GM23338 (cell line): ENCODE measurements around the gene AGAP3. TPM values are rescaled to one million over a fixed set of nuclear protein-coding genes. Genes with fewer than 3 reads are reported as not detected.

Experiments
- ATAC-seq: fragments of 200-7000 bp; cut with Tn5 transposase; 3 replicates; pipeline ENCODE4 v1.9.1; 2020
- DNase-seq: peaks from one replicate; pipeline ENCODE4 v3.0.0-alpha.2; 2015; ENCODE audit warnings: low spot score
- H2AFZ ChIP-seq: fragments of 200-600 bp; sonication (generic); 2 replicates; pipeline ENCODE4 v1.8.0; 2016; ENCODE audit warnings: antibody characterized with exemption, mild to moderate bottlenecking, moderate library complexity
- H3F3A ChIP-seq: fragments of 200-600 bp; sonication (generic); replicated peaks from 2 replicates; pipeline ENCODE4 v1.8.0; 2017; ENCODE audit warnings: antibody characterized with exemption, mixed run types, low read depth
- H3K27ac ChIP-seq: fragments of 200-600 bp; sonication (generic); 2 replicates; pipeline ENCODE4 v1.6.1; 2016; ENCODE audit warnings: low read depth
- H3K27me3 ChIP-seq: fragments of 200-600 bp; sonication (generic); 2 replicates; pipeline ENCODE4 v1.8.0; 2016; ENCODE audit warnings: mild to moderate bottlenecking, mixed run types, moderate library complexity; ENCODE audit not compliant: insufficient read depth
- H3K36me3 ChIP-seq: fragments of 200-600 bp; sonication (generic); 2 replicates; pipeline ENCODE4 v1.8.0; 2016; ENCODE audit warnings: mild to moderate bottlenecking; ENCODE audit not compliant: insufficient read depth
- H3K4me1 ChIP-seq: fragments of 200-600 bp; sonication (generic); 2 replicates; pipeline ENCODE4 v1.8.0; 2016; ENCODE audit warnings: mild to moderate bottlenecking, moderate library complexity; ENCODE audit not compliant: insufficient read depth
- H3K4me2 ChIP-seq: fragments of 200-600 bp; sonication (generic); 2 replicates; pipeline ENCODE4 v1.7.1; 2017; ENCODE audit warnings: mixed run types
- H3K4me3 ChIP-seq: fragments of 200-600 bp; sonication (generic); 2 replicates; pipeline ENCODE4 v1.6.1; 2016; ENCODE audit warnings: mixed run types
- H3K79me2 ChIP-seq: fragments of 200-600 bp; sonication (generic); replicated peaks from 2 replicates; pipeline ENCODE4 v1.8.0; 2017; ENCODE audit warnings: mild to moderate bottlenecking; ENCODE audit not compliant: insufficient read depth
- H3K9me2 ChIP-seq: fragments of 200-600 bp; sonication (generic); 2 replicates; pipeline ENCODE4 v1.8.0; 2017; ENCODE audit not compliant: insufficient read depth
- H4K20me1 ChIP-seq: fragments of 200-600 bp; sonication (generic); replicated peaks from 2 replicates; pipeline ENCODE4 v1.8.0; 2017; ENCODE audit warnings: mild to moderate bottlenecking; ENCODE audit not compliant: insufficient read depth
- H3K27ac Mint-ChIP-seq: 2 replicates; pipeline ENCODE4 v1.8.0; 2020; ENCODE audit warnings: inconsistent platforms, mild to moderate bottlenecking, moderate library complexity, mixed read lengths
- H3K27me3 Mint-ChIP-seq: 3 replicates; pipeline ENCODE4 v1.8.0; 2022; ENCODE audit warnings: low read depth, mild to moderate bottlenecking, moderate library complexity, mixed read lengths, inconsistent platforms; ENCODE audit not compliant: insufficient read depth, poor library complexity
- H3K36me3 Mint-ChIP-seq: 3 replicates; pipeline ENCODE4 v1.8.0; 2021; ENCODE audit warnings: low read depth, mild to moderate bottlenecking, inconsistent platforms, moderate library complexity, mixed read lengths
- H3K4me1 Mint-ChIP-seq: 3 replicates; pipeline ENCODE4 v1.8.0; 2020; ENCODE audit warnings: mild to moderate bottlenecking, inconsistent platforms, mixed read lengths
- H3K4me3 Mint-ChIP-seq: 3 replicates; pipeline ENCODE4 v1.8.0; 2021; ENCODE audit warnings: moderate library complexity, mild to moderate bottlenecking, inconsistent platforms, mixed read lengths
- H3K9me3 Mint-ChIP-seq: 3 replicates; pipeline ENCODE4 v1.8.0; 2020; ENCODE audit warnings: moderate library complexity, mild to moderate bottlenecking, inconsistent platforms, mixed read lengths
- CTCF ChIP-seq, 2 experiments: fragments of 200-600 bp in 1 of 2; sonication (generic) in 1 of 2; conservative IDR thresholded peaks; 2 replicates each; pipeline versions ENCODE4 v1.5.1 to v1.6.1; 2016 to 2017; ENCODE audit warnings: antibody characterized with exemption in 2 of 2, low read depth in 2 of 2, mild to moderate bottlenecking in 2 of 2, moderate library complexity in 1 of 2
- EZH2 ChIP-seq: fragments of 200-600 bp; sonication (generic); IDR thresholded peaks from one replicate; pipeline ENCODE4 v1.8.0; 2017; ENCODE audit warnings: antibody characterized with exemption, mild to moderate bottlenecking, low read depth; ENCODE audit not compliant: unreplicated experiment
- REST ChIP-seq: IDR thresholded peaks from one replicate; pipeline ENCODE4 v1.6.1; 2018; ENCODE audit warnings: antibody characterized with exemption; ENCODE audit not compliant: unreplicated experiment
- polyA plus RNA-seq: library from polyadenylated mRNA; unstranded; fragments of >200 nt; fragmentation: Nextera tagmentation; extraction: Ambion mirVana; gene quantifications from 2 replicates; pipeline ENCODE4 v1.2.1, GENCODE V29; 2016
- total RNA-seq: library from RNA; depleted of rRNA; stranded (reverse); fragments of >200 nt; shearing (Covaris generic); gene quantifications from 2 replicates; pipeline ENCODE4 v1.2.3, GENCODE V29; 2014
- TF ChIP-seq, protein P1 (sequence below): fragments of 250-450 bp; sonication (Bioruptor Pico); IDR thresholded peaks from 2 replicates; pipeline ENCODE4 v1.5.0; 2020; ENCODE audit warnings: mild to moderate bottlenecking, moderate library complexity
- TF ChIP-seq, protein P2 (sequence below): IDR thresholded peaks from 2 replicates; pipeline ENCODE4 v1.6.1; 2016; ENCODE audit warnings: antibody characterized with exemption

The AGAP3 gene
- total and polyA plus RNA-seq, 2 experiments from 2014 or later = 24.0 to 39.2 TPM

DNA sequence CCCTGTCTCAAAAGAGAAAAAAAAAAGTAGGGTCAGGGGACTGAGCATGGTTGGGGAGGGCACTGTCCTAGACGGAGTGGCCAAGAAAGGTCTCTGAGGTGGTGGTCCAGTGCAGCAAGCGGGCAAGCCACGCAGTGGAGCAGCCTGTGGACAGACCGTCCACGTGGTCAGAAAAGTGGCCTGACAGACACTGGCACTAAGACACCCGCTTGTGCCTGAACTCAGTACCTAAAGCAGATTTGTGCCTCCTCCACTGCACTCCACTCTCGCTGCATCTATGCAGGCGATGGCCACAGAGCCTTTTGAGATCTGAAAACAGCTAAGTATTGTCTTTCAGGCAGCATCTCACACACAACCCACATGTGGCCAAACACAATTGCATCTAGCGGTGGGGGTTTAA, 92.0 kb downstream of the AGAP3 start (continued):
- TF ChIP-seq, protein P1, sequence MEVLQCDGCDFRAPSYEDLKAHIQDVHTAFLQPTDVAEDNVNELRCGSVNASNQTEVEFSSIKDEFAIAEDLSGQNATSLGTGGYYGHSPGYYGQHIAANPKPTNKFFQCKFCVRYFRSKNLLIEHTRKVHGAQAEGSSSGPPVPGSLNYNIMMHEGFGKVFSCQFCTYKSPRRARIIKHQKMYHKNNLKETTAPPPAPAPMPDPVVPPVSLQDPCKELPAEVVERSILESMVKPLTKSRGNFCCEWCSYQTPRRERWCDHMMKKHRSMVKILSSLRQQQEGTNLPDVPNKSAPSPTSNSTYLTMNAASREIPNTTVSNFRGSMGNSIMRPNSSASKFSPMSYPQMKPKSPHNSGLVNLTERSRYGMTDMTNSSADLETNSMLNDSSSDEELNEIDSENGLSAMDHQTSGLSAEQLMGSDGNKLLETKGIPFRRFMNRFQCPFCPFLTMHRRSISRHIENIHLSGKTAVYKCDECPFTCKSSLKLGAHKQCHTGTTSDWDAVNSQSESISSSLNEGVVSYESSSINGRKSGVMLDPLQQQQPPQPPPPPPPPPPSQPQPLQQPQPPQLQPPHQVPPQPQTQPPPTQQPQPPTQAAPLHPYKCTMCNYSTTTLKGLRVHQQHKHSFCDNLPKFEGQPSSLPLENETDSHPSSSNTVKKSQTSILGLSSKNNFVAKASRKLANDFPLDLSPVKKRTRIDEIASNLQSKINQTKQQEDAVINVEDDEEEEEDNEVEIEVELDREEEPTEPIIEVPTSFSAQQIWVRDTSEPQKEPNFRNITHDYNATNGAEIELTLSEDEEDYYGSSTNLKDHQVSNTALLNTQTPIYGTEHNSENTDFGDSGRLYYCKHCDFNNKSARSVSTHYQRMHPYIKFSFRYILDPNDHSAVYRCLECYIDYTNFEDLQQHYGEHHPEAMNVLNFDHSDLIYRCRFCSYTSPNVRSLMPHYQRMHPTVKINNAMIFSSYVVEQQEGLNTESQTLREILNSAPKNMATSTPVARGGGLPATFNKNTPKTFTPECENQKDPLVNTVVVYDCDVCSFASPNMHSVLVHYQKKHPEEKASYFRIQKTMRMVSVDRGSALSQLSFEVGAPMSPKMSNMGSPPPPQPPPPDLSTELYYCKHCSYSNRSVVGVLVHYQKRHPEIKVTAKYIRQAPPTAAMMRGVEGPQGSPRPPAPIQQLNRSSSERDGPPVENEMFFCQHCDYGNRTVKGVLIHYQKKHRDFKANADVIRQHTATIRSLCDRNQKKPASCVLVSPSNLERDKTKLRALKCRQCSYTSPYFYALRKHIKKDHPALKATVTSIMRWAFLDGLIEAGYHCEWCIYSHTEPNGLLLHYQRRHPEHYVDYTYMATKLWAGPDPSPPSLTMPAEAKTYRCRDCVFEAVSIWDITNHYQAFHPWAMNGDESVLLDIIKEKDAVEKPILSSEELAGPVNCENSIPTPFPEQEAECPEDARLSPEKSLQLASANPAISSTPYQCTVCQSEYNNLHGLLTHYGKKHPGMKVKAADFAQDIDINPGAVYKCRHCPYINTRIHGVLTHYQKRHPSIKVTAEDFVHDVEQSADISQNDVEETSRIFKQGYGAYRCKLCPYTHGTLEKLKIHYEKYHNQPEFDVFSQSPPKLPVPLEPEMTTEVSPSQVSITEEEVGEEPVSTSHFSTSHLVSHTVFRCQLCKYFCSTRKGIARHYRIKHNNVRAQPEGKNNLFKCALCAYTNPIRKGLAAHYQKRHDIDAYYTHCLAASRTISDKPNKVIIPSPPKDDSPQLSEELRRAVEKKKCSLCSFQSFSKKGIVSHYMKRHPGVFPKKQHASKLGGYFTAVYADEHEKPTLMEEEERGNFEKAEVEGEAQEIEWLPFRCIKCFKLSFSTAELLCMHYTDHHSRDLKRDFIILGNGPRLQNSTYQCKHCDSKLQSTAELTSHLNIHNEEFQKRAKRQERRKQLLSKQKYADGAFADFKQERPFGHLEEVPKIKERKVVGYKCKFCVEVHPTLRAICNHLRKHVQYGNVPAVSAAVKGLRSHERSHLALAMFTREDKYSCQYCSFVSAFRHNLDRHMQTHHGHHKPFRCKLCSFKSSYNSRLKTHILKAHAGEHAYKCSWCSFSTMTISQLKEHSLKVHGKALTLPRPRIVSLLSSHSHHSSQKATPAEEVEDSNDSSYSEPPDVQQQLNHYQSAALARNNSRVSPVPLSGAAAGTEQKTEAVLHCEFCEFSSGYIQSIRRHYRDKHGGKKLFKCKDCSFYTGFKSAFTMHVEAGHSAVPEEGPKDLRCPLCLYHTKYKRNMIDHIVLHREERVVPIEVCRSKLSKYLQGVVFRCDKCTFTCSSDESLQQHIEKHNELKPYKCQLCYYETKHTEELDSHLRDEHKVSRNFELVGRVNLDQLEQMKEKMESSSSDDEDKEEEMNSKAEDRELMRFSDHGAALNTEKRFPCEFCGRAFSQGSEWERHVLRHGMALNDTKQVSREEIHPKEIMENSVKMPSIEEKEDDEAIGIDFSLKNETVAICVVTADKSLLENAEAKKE (CRISPR knock-in tag) = no peak
- TF ChIP-seq, protein P2, sequence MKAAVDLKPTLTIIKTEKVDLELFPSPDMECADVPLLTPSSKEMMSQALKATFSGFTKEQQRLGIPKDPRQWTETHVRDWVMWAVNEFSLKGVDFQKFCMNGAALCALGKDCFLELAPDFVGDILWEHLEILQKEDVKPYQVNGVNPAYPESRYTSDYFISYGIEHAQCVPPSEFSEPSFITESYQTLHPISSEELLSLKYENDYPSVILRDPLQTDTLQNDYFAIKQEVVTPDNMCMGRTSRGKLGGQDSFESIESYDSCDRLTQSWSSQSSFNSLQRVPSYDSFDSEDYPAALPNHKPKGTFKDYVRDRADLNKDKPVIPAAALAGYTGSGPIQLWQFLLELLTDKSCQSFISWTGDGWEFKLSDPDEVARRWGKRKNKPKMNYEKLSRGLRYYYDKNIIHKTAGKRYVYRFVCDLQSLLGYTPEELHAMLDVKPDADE = no peak
- TF ChIP-seq EZH2 = no peak

GRCh38 chr7:151178831-151179230, 92.6 kb downstream of the AGAP3 start:
- no peak for DNase-seq
- Histone ChIP-seq H3K27me3 (peaks cover 25% of the 10 kb centered on the region), H3K4me3 (no peak overlapping the region), H3K4me1 (no peaks in the 10 kb centered on the region), H3K4me2 (no peak overlapping the region), H3K27ac (no peak overlapping the region), H3K36me3 (no peaks in the 10 kb centered on the region), H3K79me2 (no peaks in the 10 kb centered on the region), H4K20me1 (no peaks in the 10 kb centered on the region), H3F3A (no peaks in the 10 kb centered on the region), H2AFZ (no peak overlapping the region), H3K9me2 (0 out of 2 replicates have a peak, but pooled peaks cover 5% of the 10 kb centered on the region)
- Mint-ChIP-seq H3K27ac (no peak overlapping the region), H3K27me3 (peaks cover 21% of the 10 kb centered on the region), H3K9me3 (peaks cover 12% of the 10 kb centered on the region), H3K4me1 (peaks cover 12% of the 10 kb centered on the region), H3K36me3 (0 out of 3 replicates have a peak, but pooled peaks cover 3% of the 10 kb centered on the region), H3K4me3 (no peak overlapping the region)
- no peak for ATAC-seq
- no peak for TF ChIP-seq REST
- no peak for TF ChIP-seq CTCF (conservative IDR thresholded peaks at IDR 0.05; ENCODE audit: low read depth in 2 of 2)
- TF ChIP-seq EZH2 = no peak
